ENCODE results near the gene MIDN.

DNA sequence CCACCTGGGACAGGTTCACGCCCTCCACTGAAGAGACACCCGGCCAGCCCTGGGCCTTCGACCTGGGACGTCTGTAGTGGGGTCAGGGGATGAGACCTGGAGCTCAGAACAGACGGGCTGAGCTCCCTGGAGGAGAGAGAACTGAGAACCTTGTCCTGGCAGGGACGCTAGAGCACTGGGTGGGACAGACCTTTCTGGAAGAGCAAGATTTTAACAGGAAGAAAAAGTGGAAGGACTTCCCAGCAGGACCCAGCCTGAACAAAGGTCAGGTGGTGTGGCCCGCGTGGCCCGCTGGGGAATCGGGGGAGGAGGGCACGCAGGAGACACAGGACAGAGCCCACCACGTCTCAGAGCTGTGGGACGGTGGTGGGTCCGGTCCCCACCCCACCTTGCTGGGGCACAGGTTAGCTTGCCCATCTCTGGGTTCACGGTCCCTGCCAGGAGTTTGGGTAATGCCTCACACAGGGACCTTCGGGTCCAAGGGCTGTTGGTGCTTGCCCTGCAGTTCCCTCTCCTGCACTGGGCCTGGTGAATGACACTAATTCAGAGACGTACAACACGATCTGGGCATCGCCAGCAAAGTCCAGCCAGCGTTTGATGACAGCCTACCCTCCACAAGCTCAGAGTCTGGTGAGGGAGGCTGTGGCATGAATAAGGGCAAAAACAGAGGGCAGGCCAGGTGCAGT lies 36.1 kb downstream of the MIDN start:
- TF ChIP-seq, protein P1, sequence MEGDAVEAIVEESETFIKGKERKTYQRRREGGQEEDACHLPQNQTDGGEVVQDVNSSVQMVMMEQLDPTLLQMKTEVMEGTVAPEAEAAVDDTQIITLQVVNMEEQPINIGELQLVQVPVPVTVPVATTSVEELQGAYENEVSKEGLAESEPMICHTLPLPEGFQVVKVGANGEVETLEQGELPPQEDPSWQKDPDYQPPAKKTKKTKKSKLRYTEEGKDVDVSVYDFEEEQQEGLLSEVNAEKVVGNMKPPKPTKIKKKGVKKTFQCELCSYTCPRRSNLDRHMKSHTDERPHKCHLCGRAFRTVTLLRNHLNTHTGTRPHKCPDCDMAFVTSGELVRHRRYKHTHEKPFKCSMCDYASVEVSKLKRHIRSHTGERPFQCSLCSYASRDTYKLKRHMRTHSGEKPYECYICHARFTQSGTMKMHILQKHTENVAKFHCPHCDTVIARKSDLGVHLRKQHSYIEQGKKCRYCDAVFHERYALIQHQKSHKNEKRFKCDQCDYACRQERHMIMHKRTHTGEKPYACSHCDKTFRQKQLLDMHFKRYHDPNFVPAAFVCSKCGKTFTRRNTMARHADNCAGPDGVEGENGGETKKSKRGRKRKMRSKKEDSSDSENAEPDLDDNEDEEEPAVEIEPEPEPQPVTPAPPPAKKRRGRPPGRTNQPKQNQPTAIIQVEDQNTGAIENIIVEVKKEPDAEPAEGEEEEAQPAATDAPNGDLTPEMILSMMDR (conservative IDR thresholded peaks at IDR 0.05; ENCODE audit: low read depth, low read length), result no peak
- TF ChIP-seq RAD21 (IDR thresholded peaks at IDR 0.05; ENCODE audit: low read length) (no peak), MXI1 (IDR thresholded peaks at IDR 0.05; ENCODE audit: borderline replicate concordance, low read depth, low read length) (no peak), BHLHE40 (IDR thresholded peaks at IDR 0.05; ENCODE audit: low read depth, low read length) (no peak), POLR2A (IDR thresholded peaks at IDR 0.05; ENCODE audit: low read depth, low read length) (no peak), MAFK (IDR thresholded peaks at IDR 0.05; ENCODE audit: low read depth, low read length) (no peak), RFX5 (IDR thresholded peaks at IDR 0.05; ENCODE audit: low read depth, low read length) (no peak), CEBPB (IDR thresholded peaks at IDR 0.05; ENCODE audit: low read depth, low read length) (no peak), SMC3 (IDR thresholded peaks at IDR 0.05; ENCODE audit: low read depth, low read length) (no peak)
- TF ChIP-seq, protein P2, sequence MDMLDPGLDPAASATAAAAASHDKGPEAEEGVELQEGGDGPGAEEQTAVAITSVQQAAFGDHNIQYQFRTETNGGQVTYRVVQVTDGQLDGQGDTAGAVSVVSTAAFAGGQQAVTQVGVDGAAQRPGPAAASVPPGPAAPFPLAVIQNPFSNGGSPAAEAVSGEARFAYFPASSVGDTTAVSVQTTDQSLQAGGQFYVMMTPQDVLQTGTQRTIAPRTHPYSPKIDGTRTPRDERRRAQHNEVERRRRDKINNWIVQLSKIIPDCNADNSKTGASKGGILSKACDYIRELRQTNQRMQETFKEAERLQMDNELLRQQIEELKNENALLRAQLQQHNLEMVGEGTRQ (IDR thresholded peaks at IDR 0.05; ENCODE audit: low read depth, low read length), result no peak
- TF ChIP-seq, protein P3, sequence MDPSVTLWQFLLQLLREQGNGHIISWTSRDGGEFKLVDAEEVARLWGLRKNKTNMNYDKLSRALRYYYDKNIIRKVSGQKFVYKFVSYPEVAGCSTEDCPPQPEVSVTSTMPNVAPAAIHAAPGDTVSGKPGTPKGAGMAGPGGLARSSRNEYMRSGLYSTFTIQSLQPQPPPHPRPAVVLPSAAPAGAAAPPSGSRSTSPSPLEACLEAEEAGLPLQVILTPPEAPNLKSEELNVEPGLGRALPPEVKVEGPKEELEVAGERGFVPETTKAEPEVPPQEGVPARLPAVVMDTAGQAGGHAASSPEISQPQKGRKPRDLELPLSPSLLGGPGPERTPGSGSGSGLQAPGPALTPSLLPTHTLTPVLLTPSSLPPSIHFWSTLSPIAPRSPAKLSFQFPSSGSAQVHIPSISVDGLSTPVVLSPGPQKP (IDR thresholded peaks at IDR 0.05; ENCODE audit: borderline replicate concordance, low read depth, low read length), result no peak
